ENCODE data around the gene BCAS3. TPM values are rescaled to one million over a fixed set of nuclear protein-coding genes. Genes with fewer than 3 reads are reported as not detected.
"Not testable (repeated sequence)": the region's sequence is repeated elsewhere in the genome, so short reads cannot be mapped to it uniquely, and the experiment has no call there.

BCAS3 gene
- total RNA-seq, 2 donors from 2014 or later: 28.0 to 37.7 TPM

DNA sequence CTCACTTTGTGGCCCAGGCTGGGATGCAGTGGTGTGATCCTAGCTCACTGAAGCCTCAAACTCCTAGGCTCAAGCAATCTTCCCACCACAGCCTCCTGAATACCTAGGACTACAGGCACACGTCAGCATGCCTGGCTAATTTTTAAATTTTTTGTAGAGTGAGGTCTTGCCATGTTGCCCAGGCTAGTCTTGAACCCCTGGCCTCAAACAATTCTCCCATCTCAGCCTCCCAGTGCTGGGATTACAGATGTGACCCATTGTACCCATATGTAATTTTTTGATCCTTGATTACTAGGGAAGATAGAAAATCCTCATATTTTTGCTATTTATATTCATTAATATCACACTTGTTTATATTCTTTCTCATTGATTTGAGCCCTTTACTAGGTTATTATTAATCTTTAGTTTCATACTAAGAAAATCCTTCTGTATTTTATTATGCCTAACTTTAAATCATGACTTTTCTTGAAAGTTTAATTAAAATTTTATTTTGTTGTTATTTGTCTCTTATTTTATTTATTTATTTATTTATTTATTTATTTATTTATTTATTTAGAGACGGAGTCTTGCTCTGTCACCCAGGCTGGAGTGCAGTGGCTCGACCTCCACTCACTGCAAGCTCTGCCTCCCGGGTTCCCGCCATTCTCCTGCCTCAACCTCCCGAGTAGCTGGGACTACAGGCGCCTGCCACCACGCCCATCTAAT, 75.4 kb downstream of the BCAS3 start:
- Histone ChIP-seq H3K36me3 (ENCODE audit: control insufficient read depth, insufficient read depth, low read length) (no peaks in the 10 kb centered on the region), H3K9ac (ENCODE audit: extremely low read depth, low read length, poor library complexity, severe bottlenecking) (no peak overlapping the region), H3K27me3 (ENCODE audit: control insufficient read depth, insufficient read depth, low read length, poor library complexity, severe bottlenecking) (no peaks in the 10 kb centered on the region), H3K9me3 (ENCODE audit: control insufficient read depth, low read length) (peaks cover 3% of the 10 kb centered on the region), H3K27ac (ENCODE audit: low read depth, low read length) (no peak overlapping the region), H3K4me3 (ENCODE audit: low read length) (no peak overlapping the region), H3K4me1 (ENCODE audit: control insufficient read depth, insufficient read depth, low read length) (no peaks in the 10 kb centered on the region)
- Mint-ChIP-seq H3K27me3 (ENCODE audit: insufficient read depth) (no peaks in the 10 kb centered on the region), H3K27ac (no peak overlapping the region), H3K36me3 (ENCODE audit: low read depth) (peaks cover 4% of the 10 kb centered on the region), H3K4me3 (no peak overlapping the region), H3K9me3 (no peaks in the 10 kb centered on the region), H3K4me1 (peaks cover 4% of the 10 kb centered on the region)
- TF ChIP-seq, protein P1, sequence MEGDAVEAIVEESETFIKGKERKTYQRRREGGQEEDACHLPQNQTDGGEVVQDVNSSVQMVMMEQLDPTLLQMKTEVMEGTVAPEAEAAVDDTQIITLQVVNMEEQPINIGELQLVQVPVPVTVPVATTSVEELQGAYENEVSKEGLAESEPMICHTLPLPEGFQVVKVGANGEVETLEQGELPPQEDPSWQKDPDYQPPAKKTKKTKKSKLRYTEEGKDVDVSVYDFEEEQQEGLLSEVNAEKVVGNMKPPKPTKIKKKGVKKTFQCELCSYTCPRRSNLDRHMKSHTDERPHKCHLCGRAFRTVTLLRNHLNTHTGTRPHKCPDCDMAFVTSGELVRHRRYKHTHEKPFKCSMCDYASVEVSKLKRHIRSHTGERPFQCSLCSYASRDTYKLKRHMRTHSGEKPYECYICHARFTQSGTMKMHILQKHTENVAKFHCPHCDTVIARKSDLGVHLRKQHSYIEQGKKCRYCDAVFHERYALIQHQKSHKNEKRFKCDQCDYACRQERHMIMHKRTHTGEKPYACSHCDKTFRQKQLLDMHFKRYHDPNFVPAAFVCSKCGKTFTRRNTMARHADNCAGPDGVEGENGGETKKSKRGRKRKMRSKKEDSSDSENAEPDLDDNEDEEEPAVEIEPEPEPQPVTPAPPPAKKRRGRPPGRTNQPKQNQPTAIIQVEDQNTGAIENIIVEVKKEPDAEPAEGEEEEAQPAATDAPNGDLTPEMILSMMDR (conservative IDR thresholded peaks at IDR 0.05): no peak
- 94 to 96% methylated on average over 5 to 8 of the region's 8 CpGs for WGBS, 2 experiments (ENCODE audit: insufficient coverage in 1 of 2, insufficient read length in 1 of 2)
- DNase-seq: no peak

DNA sequence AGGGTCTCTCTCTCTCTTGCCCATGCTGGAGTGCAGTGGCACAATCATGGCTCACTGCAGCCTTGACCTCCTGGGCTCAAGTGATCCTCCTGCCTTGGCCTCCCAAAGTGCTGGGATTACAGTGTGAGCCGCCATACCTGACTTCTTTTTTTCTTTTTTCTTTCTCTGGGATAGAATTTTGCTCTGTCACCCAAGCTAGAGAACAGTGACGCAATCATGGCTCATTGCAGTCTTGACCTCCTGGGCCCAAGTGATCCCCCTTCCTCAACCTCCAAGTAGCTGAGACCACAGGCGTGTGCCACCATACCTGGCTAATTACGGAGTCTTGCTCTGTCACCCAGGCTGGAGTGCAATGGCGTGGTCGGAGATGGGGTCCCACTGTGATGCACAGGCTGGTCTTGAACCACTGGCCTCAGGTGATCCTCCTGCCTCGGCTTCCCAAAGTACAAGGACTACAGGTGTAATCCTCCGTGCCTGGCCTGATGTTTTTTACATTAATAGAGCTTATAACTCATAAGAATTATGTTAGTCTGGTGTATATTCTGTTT, 76.5 kb downstream of the BCAS3 start:
- Histone ChIP-seq H3K27me3 (ENCODE audit: control insufficient read depth, insufficient read depth, low read length, poor library complexity, severe bottlenecking) (no peaks in the 10 kb centered on the region), H3K4me1 (ENCODE audit: control insufficient read depth, insufficient read depth, low read length) (no peaks in the 10 kb centered on the region), H3K36me3 (ENCODE audit: control insufficient read depth, insufficient read depth, low read length) (no peaks in the 10 kb centered on the region), H3K4me3 (ENCODE audit: low read length) (no peak overlapping the region), H3K9me3 (ENCODE audit: control insufficient read depth, low read length) (peaks cover 3% of the 10 kb centered on the region), H3K27ac (ENCODE audit: low read depth, low read length) (no peak overlapping the region), H3K9ac (ENCODE audit: extremely low read depth, low read length, poor library complexity, severe bottlenecking) (no peak overlapping the region)
- 0 to 59% methylated on average over 1 to 8 of the region's 8 CpGs for WGBS, 2 experiments (ENCODE audit: insufficient coverage in 1 of 2, insufficient read length in 1 of 2)
- no peaks in the 10 kb centered on the region for H3K9me3 Mint-ChIP-seq
- no peak for DNase-seq
- H3K27me3 Mint-ChIP-seq (ENCODE audit: insufficient read depth): no peaks in the 10 kb centered on the region
- peaks cover 4% of the 10 kb centered on the region for H3K36me3 Mint-ChIP-seq (ENCODE audit: low read depth)
- H3K27ac Mint-ChIP-seq: no peak overlapping the region
- no peaks in the 10 kb centered on the region for H3K4me1 Mint-ChIP-seq
- no peak overlapping the region for H3K4me3 Mint-ChIP-seq
- TF ChIP-seq, protein P1 (conservative IDR thresholded peaks at IDR 0.05): no peak

- not testable (repeated sequence) for DNase-seq; H3K4me3 Mint-ChIP-seq; H3K27me3 ChIP-seq (ENCODE audit: control insufficient read depth, insufficient read depth, low read length, poor library complexity, severe bottlenecking); H3K9ac ChIP-seq (ENCODE audit: extremely low read depth, low read length, poor library complexity, severe bottlenecking); H3K27me3 Mint-ChIP-seq (ENCODE audit: insufficient read depth); H3K4me1 Mint-ChIP-seq; H3K4me3 ChIP-seq (ENCODE audit: low read length); H3K27ac Mint-ChIP-seq; H3K27ac ChIP-seq (ENCODE audit: low read depth, low read length); H3K36me3 ChIP-seq (ENCODE audit: control insufficient read depth, insufficient read depth, low read length); H3K4me1 ChIP-seq (ENCODE audit: control insufficient read depth, insufficient read depth, low read length)
- H3K9me3 Mint-ChIP-seq: peaks cover 16% of the 10 kb centered on the region
- peaks cover 15% of the 10 kb centered on the region for H3K9me3 ChIP-seq (ENCODE audit: control insufficient read depth, low read length)
- 80 to 95% methylated on average over 8 to 12 of the region's 12 CpGs for WGBS, 2 experiments (ENCODE audit: insufficient coverage in 1 of 2, insufficient read length in 1 of 2)
- H3K36me3 Mint-ChIP-seq (ENCODE audit: low read depth): peaks cover 11% of the 10 kb centered on the region
Observed at GRCh38 chr17:60756798-60757197, 79.1 kb downstream of the BCAS3 start.
